ENCODE results near the gene CBL.

- TF ChIP-seq, protein P1, sequence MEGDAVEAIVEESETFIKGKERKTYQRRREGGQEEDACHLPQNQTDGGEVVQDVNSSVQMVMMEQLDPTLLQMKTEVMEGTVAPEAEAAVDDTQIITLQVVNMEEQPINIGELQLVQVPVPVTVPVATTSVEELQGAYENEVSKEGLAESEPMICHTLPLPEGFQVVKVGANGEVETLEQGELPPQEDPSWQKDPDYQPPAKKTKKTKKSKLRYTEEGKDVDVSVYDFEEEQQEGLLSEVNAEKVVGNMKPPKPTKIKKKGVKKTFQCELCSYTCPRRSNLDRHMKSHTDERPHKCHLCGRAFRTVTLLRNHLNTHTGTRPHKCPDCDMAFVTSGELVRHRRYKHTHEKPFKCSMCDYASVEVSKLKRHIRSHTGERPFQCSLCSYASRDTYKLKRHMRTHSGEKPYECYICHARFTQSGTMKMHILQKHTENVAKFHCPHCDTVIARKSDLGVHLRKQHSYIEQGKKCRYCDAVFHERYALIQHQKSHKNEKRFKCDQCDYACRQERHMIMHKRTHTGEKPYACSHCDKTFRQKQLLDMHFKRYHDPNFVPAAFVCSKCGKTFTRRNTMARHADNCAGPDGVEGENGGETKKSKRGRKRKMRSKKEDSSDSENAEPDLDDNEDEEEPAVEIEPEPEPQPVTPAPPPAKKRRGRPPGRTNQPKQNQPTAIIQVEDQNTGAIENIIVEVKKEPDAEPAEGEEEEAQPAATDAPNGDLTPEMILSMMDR (IDR thresholded peaks at IDR 0.05): no peak
- TF ChIP-seq POLR2AphosphoS5 (IDR thresholded peaks at IDR 0.05) (no peak), EP300 (IDR thresholded peaks at IDR 0.05) (no peak)
These were observed 24.3 kb upstream of the CBL start for GRCh38 chr11:119181677-119182412.
